Putamen (tissue), 1 donor: ENCODE measurements around the gene HLA-B.

Experiments used
- DNase-seq: peaks from one replicate; pipeline ENCODE4 v3.0.0-alpha.2; 2016; ENCODE audit warnings: low spot score

Gene HLA-B

DNA sequence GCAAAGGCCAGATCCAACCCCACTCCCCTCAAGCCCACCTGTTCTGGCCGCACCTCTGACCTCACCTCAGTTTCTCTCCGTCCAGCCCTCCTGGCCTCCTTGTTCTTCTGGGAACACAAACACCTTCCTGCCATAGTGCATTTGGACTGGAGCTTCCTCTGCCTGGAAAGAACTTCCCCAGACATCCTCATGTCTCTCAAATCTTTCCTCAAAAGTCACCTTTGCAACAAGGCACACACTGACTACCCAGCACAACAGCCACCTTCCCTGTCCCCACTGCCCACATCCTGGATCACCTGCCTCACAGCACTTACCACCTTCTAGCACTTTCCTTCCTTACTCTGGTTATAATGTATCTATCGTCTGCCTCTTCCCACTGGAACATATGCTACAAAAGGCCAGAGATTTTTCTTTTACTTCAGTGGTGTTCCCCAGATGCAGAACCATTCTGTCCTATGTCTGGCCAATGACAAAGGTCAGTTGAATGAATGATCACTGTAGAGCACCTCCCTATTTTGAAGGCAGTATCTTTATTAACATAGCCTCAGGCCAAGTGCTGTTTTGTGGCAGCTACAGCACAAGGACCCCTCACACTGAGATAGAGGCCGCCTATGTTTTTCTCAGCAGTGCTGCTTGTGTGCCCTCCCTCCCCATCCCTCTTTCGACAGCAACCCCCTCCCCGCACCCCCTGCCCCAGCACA is 4.1 kb downstream of the HLA-B start:
- DNase-seq, result no peak

DNA sequence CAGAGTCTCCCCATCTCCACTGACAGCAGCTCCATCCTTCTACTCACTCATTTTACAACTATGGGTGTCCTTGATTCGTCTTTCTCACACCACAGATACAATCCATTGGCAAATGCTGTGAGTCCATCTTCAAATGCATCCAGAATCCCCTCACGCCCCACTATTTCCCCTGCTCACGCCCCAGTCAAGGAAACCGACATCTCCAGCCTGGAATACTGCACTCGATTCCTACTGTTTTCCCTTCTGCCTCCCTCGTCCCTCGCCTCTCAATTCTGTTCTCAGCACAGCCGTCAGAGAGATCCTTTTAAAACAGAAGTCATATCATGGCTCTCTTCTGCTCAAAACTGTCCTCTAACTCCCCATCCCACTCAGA is 4.7 kb downstream of the HLA-B start:
- DNase-seq, result no peak

DNA sequence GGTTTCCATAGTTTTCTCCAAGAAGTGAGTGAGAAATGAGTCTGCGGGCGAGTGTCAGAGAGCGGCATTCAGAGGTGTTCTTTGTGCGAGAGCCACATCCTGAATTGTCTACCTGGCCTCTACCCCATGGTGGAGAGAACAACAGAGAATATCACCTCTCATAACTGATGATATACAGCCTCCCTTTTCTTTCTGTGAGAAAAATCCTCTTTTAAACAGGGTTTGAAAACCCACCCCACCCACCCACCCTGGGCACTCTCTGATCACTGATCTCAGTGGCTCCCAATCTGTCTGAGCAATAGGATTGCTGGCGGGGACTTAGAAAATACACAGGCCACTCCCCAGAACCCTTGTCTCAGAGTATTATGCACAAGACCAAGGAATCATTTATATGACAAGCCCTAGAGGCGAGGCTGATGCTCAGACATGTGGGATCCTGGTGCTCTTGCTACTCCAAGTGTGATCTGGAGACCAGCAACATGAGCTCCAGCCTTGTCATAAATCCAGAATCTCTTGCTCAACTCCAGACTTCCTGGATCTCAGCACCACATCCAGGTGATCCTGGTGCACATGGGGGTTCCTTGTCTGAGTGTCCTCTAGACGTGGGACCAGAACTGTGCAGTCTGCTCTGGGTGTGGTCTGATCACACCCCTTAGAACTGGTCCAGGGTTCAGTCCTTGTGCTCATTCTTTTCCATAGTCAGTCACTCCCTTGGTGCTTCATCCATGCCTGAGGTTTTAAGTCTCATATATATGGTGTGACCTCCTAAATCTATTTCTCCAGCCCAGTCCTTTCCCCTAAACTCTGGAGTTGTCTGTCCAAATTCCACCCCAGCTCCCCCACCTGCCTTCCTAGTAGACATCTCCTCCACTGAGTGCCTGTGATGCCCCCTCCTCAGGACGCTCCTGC is 5.3 kb downstream of the HLA-B start:
- no peak for DNase-seq

DNA sequence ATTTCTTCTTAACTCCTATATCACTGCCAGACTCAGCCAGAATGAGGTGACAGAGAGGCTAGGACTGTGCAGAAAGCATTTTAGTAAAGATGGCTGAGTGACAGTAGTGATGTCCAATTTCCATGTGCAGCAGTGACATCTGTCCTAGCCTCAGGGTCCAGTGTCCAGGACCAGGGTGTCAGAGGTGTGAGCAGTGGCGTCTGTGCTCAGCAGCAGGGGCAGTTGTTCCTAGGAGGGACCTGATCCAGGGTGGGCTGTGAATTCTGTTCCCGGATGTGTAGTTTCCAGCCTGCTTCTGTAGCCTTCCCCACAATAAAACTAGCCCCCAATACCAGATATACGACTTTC is 6.0 kb downstream of the HLA-B start:
- DNase-seq, result no peak

DNA sequence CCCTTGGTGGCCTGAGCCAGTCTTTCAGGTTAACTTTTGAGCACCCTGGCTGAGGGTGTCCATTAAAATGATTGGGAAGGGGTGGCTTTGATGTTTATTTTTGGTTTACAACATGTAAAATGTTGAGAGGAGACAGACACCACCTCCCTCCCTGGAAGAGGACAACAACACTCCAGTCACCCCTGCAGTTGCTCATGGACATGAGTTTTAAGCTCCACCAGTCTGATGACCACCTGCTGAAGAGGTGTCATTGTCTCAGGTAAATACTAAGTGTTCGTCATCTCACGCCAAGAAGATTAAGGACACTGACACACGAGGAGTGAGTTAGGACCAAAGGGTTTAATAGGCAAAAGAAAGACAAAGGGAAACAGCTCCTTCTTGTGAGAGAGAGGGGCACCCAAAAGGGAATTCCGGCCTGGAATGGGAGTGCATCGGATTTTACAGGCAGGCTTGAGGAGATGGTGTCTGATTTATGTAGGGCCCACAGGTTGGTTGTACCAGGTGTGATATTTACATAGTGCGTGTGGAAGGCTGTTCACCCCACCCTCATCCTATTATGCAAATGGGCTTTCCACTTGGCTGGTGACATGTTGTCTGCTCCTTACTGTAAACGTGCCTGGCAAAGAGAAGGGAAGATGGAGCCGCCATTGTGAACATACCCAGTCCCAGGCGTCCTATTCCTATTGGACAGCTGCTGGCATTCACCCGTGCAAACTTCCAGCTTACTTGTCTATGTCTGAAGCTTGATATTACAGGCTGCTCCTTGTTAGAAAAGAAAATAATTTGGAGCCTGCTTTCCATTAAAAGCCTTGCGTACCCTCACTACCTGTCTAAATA is 6.6 kb downstream of the HLA-B start:
- DNase-seq, result no peak

DNA sequence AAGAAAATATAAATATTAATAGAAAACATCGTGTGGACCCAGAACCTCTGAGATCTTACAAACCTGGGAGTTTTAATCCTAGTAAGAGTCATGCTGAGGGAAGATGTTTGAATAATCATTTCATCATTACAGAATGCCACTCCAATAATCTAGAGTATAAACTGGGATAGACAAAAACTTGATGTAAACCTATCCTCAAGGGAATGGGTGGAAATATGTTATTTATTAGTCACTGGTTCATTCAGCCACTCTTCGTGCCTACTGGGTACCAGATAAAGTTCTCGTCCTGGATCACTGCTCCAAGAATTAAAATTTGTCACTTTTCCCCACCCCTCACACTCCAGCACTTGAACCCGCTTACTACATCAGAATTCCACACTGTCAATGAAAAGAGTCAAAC is 7.7 kb downstream of the HLA-B start:
- no peak for DNase-seq

DNA sequence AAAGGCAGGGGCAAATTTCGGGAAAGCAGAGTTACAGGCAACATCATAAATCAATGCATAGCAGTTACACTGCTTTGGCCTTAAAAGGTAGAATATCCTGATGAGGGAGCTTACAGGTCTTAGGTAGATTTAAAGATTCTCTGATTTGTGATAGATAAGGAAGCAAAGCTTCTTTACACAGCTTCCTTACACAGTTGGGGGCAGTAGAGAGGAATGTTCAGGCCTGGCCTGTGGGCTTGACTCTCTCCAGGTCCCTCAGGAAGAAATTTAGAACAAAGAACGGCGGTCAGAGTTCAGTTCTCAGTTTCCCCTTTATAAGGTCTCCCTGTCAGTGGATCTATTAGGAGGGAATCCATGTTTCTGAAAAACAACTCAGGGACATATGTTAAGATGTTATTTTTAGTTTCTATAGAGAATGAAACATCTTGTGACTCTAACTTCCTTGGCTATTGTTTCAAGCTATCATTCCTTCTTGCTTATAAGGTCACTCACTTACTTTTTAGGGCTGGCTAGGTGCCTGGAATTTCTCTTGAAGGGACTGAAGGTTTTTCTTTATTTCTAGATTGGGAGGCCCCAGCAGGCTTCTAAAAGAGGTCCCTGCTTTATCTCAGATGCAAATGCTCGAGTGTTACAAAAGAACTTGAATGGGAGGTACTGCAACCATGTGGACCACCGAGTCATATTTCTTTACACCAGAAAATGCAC is 11.8 kb downstream of the HLA-B start:
- no peak for DNase-seq

DNA sequence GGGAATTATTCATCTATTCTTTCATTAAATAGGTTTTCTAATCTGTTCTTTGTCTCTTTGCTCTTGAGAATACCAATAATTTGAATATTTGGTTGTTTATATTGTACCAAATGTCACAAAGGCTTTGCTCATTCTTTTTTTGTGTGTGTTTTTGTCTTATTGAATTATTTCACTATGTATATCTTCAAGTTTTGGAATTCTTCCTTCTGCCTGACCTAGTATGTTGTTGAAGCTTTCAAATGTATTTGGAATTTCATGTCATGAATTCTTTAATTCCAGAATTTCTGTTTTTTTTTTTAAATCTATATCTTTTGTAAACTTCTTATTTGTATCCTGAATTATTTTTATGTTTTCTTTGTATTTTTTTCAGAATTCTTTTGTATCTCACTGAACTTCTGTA is 16.8 kb downstream of the HLA-B start:
- no peak for DNase-seq

DNA sequence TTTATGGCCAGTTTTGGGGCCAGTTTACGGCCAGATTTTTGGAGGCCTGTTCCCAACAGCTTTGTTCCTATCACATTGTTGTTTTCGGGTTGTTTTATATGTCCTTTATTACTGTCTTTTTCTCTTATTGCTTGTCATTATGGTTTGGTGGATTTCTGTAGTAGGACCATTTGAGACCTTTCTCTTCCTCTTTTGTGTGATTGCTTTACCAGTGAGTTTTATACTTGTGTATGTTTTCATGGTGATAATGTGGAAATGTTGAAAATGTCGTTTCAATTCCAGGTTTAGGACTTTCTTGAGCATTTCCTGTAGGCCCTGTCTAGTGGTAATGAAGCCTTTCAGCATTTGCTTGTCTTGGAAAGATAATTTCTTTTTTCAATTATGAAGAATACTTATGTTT is 17.8 kb downstream of the HLA-B start:
- DNase-seq, result no peak

DNA sequence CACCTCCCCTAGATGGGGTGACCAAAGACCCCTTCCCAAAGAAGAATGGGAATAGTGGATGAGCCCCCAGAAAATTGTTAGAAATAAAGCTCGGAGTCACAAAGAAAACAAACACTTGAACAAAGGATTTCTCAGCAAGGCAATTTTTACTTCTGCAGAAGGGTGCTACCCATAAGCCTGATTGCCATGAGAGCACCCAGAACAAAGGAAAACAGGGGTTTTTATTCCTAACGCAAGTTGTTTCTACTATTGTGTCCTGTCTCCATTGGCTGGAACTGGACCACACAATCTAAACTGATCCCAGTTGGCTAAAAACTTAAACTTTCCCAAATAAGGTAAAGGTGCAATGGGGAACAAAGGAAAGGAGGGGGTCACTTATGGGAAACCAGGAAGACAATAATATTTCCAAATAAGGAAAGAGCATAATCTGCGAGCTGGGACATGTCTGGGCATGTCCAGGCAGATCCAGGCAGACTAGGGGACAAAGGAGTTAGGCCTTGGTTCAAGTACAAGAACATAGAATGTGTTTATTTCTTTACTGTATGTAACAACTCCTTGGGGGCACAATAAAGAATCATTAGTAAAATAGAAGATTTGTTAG is 20.0 kb downstream of the HLA-B start:
- DNase-seq, result no peak

DNA sequence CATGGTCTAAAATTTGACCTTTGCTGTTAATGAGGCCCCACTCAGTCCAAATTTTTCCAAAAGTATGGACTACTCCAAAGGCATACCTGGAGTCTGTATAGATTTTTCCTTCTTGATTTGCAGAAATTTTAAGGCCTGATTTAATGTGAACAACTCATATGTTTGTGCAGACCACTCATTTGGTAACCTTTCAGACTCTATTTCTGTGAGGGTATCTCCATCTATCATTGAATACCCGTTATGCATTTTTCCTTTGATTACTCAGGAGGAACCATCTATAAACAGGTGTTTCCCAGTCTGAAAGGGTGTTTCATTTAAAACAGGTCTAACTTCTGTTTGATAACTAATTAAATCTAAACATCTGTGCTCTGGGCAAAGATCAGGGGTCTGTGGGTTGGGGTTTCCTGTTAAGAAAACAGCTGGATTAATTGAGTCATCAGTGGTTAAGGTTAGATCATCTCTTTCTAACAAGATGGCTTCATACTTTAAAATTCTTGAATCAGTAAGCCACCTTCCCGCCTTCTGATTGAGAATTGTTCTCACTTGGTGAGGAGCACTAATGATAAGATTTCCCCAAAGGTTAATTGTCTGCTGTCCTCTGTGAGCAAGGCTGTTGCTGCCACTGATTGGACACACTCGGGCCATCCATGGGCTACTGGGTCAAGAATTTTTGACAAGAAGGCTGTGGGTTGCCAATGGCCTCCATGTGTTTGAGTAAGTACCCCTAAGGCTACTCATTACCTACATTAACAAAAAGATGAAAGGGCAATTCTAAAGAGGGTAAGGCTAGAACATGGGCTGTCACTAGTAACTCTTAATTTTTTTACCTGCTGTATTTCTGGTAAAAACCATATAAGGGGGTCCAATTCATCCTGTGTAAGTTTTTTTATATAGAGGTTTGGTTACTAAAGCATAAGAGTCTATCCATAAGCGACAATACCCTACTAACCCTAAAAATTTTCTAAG is 24.1 kb downstream of the HLA-B start:
- no peak for DNase-seq

DNA sequence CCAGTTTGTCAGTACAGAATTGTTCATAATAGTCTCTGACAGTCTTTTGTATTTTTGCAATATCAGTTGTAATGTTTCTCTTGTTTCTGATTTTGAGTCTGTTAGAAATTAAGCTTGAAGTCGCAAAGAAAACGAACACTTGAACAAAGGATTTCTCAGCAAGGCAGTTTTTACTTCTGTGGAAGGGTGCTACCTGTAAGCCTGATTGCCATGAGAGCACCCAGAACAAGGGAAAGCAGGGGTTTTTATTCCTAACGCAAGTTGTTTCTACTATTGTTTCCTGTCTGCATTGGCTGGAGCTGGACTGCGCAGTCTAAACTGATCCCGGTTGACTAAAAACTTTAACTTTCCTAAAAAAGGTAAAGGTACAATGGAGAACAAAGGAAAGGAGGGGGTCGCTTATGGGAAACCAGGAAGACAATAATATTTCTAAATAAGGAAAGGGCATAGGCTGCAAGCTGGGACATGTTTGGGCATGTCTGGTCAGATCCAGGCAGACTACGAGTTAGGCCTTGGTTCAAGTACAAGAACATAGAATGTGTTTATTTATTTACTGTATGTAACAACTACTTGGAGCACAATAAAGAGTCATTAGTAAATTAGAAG is 28.5 kb downstream of the HLA-B start:
- DNase-seq, result no peak

DNA sequence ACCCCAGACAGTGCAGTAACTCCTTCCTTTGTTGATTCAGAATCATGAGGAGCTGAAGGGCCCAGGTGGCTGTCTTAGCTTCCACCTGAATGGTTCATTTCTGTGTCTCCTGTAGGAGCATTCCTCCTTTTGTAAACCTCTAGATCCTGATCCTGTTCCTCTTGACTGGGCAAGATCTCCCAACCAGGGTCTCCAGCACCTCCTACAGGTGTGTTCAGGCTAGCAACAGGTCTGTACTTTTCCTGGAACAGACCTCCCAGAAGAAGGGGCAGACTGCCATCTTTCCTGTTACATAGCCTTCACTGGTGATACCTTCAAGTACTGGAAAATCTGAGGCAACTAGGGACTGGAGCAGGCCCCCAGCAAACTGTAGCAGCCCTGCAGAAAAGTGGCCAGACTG is 35.2 kb downstream of the HLA-B start:
- DNase-seq, result no peak

DNA sequence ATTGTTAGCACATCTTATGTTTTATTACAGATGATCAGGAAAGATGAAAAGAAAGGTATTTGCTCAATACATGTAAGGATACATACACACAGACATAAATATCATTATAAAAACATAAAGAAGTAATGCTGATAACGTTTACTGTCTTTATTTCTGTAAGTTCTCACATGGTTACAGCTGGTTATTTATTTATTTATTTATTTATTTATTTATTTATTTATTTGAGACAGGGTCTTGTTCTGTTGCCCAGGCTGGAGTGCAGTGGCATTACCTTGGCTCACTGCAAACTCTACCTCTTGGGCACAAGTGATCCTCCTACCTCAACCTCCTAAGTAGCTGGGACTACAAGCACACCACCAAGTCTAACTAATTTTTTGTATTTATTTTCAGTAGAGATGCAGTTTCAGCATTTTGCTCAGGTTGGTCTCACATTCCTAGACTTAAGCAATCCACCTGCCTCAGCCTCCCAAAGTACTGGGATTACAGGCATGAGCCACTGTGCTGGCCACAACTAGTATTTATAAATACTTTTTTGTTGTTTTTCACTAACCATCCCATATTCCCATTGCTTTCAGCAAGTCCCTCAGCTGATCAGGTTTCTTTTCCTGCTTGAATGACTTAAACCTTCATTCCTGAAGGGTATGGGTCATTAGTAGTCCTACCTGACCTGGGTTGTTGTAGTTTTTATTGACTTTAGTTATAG is 35.8 kb downstream of the HLA-B start:
- no peak for DNase-seq

DNA sequence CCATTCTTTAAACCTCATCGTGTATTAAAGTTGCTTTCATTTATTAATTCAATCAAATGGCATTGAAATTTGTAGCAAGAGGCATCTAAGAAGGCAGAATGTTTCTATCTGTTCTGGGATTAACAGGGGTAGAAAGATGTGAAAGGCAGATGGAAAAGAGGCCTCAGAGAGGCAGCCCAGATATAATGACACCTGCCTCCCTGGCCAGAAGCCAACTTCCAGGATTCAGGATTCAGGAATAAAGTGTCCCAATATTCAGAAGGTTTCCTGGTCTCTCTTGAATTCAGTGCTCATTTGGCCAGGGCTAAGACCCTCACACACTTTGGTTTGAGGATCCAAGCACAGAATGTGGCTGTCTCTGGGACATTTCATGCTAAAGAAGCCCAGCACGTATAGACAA is 39.9 kb downstream of the HLA-B start:
- no peak for DNase-seq

DNA sequence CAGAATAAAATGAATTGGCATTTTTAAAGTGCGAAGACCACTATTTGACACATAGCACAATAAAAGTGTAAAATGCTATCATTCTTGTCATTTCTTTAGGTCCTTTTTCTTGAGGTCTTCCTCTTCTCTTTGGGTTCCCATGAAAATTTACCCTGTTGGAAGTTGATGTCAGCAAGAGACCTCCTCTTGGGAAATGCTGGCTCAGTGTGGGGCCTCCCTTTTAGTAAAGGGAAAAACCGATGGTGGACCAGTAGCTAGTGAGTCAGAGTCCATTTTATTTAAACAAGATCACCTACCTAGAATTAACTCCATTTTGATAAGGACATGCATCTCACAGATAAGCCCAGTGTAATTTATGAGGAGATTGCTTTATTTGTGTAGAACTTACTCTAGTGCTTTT is 47.3 kb downstream of the HLA-B start:
- DNase-seq, result no peak

DNA sequence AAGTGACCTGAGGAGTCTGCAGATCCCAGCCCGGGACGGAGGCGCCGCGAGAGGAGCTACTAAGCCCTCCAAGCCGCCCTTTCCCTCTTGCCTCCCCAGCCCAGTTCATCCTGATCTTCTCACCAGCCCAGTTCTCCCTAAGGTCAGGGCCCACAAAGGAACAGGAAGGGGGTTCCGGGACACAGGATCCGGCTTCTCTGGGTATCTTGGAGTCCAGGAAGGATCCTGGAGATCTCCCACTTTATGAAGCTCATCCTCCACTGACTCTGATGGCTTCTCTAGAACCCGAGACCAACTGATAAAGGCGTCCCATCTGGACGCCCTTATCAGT is 48.2 kb downstream of the HLA-B start:
- no peak for DNase-seq

DNA sequence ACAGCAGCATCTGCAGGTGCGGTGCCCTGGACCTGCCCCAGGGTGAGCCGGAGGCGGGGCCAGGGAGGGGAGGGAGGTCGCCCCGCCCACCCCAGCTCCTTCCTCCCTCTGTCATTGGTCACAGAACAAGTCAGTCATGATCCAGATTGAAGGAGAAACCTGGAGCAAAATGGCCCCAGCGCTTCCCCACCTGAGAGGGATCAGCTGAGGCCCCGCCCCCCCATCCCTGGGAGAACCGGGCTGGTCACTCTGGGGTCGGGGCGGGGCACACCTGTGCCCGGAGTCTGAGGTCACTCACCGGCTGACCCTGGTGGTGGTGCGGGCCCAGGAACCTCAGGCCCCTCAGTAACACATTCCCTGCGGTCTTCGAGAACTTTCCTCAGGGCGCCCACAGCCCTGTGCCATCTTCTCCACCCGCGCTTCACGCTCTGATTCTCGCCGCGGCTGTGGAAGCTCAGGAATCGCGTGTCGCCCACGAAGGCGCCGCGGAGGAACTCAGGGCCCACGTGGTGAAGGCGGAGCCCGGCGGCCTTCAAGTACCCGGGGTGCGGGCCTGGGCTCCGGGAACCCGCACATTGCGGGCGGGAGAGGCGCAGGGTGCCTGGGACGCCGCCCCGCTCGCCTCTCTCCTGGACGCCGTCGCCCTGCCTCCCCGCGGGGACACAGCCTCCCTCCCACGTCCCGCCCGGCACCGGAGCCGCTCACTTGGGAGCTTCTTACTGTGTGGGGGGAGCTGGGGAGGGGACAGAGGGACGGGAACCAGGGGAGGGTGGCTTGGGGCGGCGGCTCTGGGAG is 48.7 kb downstream of the HLA-B start:
- DNase-seq, result no peak

DNA sequence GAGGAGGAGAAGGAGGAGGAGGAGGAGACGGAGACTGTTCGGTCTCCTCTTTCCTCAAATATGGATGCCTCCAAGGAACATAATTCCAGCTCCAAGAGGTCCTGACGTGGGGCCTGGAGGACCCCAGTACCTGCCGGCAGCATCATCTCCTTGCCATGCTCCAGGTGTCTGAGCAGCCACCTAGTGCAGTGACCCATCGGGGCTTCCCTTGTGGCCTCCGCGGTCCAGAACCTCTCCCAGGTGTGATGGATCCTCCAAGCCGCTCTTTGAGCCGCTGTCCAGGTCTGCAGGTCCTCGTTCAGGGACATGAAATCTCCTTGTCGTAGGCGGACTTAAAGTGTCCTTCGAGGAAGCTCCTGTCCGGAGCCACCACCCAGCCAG is 49.3 kb downstream of the HLA-B start:
- no peak for DNase-seq
